HepG2 (cell line): Measurements from ENCODE around the gene INTS3.

ENCODE experiments used
- EZH2 ChIP-seq: conservative IDR thresholded peaks from 2 replicates; pipeline ENCODE4 v1.6.1; 2012; ENCODE audit warnings: mild to moderate bottlenecking, low read depth, low read length, moderate library complexity
- GABPA ChIP-seq, 2 experiments: IDR thresholded peaks; 2 replicates each; pipeline ENCODE4 v1.6.1; 2011 to 2016; ENCODE audit warnings: low read depth in 2 of 2, low read length in 1 of 2, missing biosample characterization in 1 of 2, missing genetic modification characterization in 1 of 2
- HIVEP1 ChIP-seq: sonication (generic); formaldehyde crosslinking; IDR thresholded peaks from 2 replicates; pipeline ENCODE4 v1.4.0; 2020; ENCODE audit warnings: mild to moderate bottlenecking, missing genetic modification reagents
- HNF4G ChIP-seq, 2 experiments: sonication (generic) in 1 of 2; formaldehyde crosslinking in 1 of 2; IDR thresholded peaks; 2 replicates each; pipeline versions ENCODE4 v1.4.0 to v1.6.1; 2011 to 2020; ENCODE audit warnings: borderline replicate concordance in 2 of 2, low read depth in 2 of 2, mild to moderate bottlenecking in 2 of 2, low read length in 1 of 2, missing genetic modification reagents in 1 of 2, moderate library complexity in 1 of 2
- MXI1 ChIP-seq: IDR thresholded peaks from 3 replicates; pipeline ENCODE4 v1.6.1; 2012; ENCODE audit warnings: low read depth, low read length, inconsistent platforms, borderline replicate concordance
- MZF1 ChIP-seq: sonication (generic); formaldehyde crosslinking; IDR thresholded peaks from 2 replicates; pipeline ENCODE4 v1.8.1; 2023; ENCODE audit warnings: mild to moderate bottlenecking, missing genetic modification reagents, borderline replicate concordance
- SUZ12 ChIP-seq: fragments of 150-350 bp; IDR thresholded peaks from 2 replicates; pipeline ENCODE4 v1.6.1; 2014; ENCODE audit warnings: low read depth, low read length
- ZBTB1 ChIP-seq: sonication (generic); formaldehyde crosslinking; IDR thresholded peaks from 2 replicates; pipeline ENCODE4 v1.4.0; 2020; ENCODE audit warnings: missing genetic modification reagents, borderline replicate concordance
- ZBTB34 ChIP-seq: sonication (generic); formaldehyde crosslinking; IDR thresholded peaks from 2 replicates; pipeline ENCODE4 v1.8.0; 2022; ENCODE audit warnings: mild to moderate bottlenecking, missing genetic modification reagents
- ZNF530 ChIP-seq: sonication (generic); formaldehyde crosslinking; IDR thresholded peaks from 2 replicates; pipeline ENCODE4 v1.5.0; 2020; ENCODE audit warnings: low read depth, mild to moderate bottlenecking, missing genetic modification reagents
- TF ChIP-seq, protein P1 (sequence below): sonication (generic); formaldehyde crosslinking; IDR thresholded peaks from 2 replicates; pipeline ENCODE4 v1.5.0; 2020; ENCODE audit warnings: mild to moderate bottlenecking, missing genetic modification reagents, moderate library complexity
- TF ChIP-seq, protein P2 (sequence below): sonication (generic); formaldehyde crosslinking; IDR thresholded peaks from 2 replicates; pipeline ENCODE4 v1.9.0; 2021; ENCODE audit warnings: missing genetic modification reagents, borderline replicate concordance
- TF ChIP-seq, protein P3 (sequence below): sonication (generic); formaldehyde crosslinking; IDR thresholded peaks from 2 replicates; pipeline ENCODE4 v1.8.1; 2022; ENCODE audit warnings: low read depth, mild to moderate bottlenecking, missing genetic modification reagents

- TF ChIP-seq, protein P1, sequence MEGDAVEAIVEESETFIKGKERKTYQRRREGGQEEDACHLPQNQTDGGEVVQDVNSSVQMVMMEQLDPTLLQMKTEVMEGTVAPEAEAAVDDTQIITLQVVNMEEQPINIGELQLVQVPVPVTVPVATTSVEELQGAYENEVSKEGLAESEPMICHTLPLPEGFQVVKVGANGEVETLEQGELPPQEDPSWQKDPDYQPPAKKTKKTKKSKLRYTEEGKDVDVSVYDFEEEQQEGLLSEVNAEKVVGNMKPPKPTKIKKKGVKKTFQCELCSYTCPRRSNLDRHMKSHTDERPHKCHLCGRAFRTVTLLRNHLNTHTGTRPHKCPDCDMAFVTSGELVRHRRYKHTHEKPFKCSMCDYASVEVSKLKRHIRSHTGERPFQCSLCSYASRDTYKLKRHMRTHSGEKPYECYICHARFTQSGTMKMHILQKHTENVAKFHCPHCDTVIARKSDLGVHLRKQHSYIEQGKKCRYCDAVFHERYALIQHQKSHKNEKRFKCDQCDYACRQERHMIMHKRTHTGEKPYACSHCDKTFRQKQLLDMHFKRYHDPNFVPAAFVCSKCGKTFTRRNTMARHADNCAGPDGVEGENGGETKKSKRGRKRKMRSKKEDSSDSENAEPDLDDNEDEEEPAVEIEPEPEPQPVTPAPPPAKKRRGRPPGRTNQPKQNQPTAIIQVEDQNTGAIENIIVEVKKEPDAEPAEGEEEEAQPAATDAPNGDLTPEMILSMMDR (CRISPR knock-in tag), result no peak
- TF ChIP-seq ZBTB1 (CRISPR knock-in tag), result no peak
- TF ChIP-seq ZBTB34 (CRISPR knock-in tag), result no peak
- TF ChIP-seq MZF1, result no peak
- TF ChIP-seq, protein P2, sequence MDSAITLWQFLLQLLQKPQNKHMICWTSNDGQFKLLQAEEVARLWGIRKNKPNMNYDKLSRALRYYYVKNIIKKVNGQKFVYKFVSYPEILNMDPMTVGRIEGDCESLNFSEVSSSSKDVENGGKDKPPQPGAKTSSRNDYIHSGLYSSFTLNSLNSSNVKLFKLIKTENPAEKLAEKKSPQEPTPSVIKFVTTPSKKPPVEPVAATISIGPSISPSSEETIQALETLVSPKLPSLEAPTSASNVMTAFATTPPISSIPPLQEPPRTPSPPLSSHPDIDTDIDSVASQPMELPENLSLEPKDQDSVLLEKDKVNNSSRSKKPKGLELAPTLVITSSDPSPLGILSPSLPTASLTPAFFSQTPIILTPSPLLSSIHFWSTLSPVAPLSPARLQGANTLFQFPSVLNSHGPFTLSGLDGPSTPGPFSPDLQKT (CRISPR knock-in tag), result no peak
- TF ChIP-seq ZNF530 (CRISPR knock-in tag), result no peak
- no peak for TF ChIP-seq HIVEP1
- TF ChIP-seq MXI1, result no peak
- TF ChIP-seq EZH2, result no peak
- no peak for TF ChIP-seq HNF4G (IDR thresholded peaks at IDR 0.05; ENCODE audit: borderline replicate concordance, low read depth, low read length)
- no peak for TF ChIP-seq HNF4G (CRISPR knock-in tag; IDR thresholded peaks at IDR 0.05; ENCODE audit: borderline replicate concordance, low read depth)
- no peak for TF ChIP-seq SUZ12
- TF ChIP-seq, protein P3, sequence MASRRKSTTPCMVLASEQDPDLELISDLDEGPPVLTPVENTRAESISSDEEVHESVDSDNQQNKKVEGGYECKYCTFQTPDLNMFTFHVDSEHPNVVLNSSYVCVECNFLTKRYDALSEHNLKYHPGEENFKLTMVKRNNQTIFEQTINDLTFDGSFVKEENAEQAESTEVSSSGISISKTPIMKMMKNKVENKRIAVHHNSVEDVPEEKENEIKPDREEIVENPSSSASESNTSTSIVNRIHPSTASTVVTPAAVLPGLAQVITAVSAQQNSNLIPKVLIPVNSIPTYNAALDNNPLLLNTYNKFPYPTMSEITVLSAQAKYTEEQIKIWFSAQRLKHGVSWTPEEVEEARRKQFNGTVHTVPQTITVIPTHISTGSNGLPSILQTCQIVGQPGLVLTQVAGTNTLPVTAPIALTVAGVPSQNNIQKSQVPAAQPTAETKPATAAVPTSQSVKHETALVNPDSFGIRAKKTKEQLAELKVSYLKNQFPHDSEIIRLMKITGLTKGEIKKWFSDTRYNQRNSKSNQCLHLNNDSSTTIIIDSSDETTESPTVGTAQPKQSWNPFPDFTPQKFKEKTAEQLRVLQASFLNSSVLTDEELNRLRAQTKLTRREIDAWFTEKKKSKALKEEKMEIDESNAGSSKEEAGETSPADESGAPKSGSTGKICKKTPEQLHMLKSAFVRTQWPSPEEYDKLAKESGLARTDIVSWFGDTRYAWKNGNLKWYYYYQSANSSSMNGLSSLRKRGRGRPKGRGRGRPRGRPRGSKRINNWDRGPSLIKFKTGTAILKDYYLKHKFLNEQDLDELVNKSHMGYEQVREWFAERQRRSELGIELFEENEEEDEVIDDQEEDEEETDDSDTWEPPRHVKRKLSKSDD (CRISPR knock-in tag), result no peak
- TF ChIP-seq GABPA (IDR thresholded peaks at IDR 0.05; ENCODE audit: low read depth, low read length), result no peak
- TF ChIP-seq GABPA (CRISPR knock-in tag; IDR thresholded peaks at IDR 0.05; ENCODE audit: low read depth), result no peak
Observed at GRCh38 chr1:153798468-153798780, 70.6 kb downstream of the INTS3 start.
